Middle frontal gyrus (tissue), 1 donor: ENCODE measurements around the gene TGFBI.

Source experiments
- DNase-seq: peaks from one replicate; pipeline ENCODE4 v3.0.0-alpha.2; 2015; ENCODE audit warnings: low spot score; ENCODE audit errors: extremely low spot score

TGFBI gene

GRCh38 chr5:136025900-136026299, 2.9 kb upstream of the TGFBI start:
- no peak for DNase-seq

DNA sequence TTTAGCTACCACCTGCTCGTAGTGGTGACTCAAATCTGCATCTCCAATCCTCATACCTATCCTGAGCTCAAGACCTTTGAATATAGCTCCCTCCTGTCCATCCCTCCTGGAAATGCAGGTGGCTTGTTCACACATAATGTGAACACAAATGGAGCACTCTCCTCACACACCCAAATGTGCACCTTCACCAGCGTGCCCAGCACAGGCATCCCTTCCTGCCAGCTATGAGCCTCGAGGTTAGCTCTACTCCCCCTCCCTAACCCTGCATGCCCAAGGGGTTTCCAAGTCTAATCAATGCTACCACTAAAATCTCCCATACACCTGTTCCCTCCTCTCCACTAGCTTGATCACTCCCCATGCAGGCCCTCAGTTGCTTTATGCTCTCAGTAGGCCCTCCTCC, 2.2 kb upstream of the TGFBI start:
- no peak for DNase-seq

DNA sequence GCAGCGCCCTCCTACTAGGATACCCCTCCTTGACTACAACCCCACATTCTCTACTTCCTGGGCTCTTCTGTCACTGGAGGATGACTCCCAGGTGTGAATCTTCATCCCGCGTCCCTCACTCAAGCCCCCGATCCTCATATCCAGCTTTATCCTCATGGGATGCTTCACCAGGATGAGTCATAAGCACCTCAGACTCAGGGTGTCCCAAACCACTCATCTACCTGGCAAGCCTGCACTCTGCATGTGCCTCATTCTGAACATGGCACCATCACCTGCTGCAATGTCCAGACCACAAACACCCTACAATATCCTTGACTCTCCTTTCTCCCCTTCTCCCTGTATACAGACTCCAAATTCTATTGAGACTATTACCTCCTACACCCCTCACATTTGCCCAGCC, 1.5 kb upstream of the TGFBI start:
- DNase-seq: no peak

- no peak for DNase-seq
Measured at GRCh38 chr5:136028090-136028489, 698 bp upstream of the TGFBI start.

DNA sequence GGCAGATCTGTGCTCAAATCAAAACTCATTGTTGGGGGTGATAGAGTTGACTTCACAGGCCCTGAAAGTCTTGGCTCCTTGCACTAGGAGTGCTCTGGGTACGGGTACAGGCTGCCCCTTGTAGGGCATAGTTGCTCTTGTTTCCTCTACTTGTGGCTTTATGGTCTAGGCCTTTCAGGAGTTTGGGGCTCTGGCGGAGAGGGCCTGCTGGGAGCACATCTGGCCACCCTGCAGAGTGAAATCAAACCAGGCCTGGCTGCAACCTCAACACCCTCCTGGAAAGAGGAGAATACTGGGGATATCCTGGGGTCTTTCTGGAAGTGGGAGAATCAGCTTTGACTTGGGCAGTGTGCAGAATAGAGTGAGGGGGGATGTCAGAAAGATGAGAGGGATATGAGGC, 1.5 kb downstream of the TGFBI start:
- no peak for DNase-seq

- DNase-seq: no peak
Measured at GRCh38 chr5:136030956-136031611, 2.3 kb downstream of the TGFBI start.

DNA sequence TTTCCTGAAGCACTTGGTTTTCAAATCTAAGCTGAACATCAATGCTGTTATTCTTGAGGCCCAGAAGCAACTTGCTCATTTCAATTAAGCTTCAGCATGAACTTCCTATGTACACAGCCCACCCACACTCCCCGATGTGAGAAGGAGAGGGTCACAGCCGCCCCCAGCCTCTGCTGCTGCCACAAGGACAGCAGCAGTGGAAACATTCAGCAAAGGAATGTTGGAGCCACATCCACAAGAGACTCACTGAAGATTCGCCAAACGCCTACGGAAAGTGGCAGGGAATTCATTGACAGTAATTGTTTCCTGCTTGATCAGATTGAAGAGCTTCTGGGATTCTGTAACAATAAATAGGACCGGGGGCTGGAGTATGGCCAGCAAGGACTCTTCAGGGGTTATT, 2.9 kb downstream of the TGFBI start:
- DNase-seq: no peak

GRCh38 chr5:136032564-136032963, 3.8 kb downstream of the TGFBI start:
- DNase-seq: no peak

DNA sequence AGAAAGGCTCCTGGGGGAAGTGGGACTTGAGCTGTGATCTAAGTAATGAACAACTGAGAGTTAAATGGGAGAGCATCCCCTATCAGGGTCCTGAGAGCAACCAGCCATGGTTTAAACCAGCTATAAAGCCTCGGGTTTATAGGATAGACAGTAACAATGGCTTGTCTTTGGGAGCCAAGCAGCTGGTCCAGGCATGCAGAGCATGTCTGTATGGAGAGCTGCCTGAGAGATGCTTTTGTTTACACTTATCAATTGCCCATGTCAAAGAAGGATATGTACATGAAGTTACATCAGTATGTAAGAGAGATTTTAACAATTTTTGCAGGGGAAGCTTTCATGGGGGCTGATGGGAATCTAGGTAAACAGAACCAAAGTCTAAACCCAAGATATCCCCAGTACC, 4.4 kb downstream of the TGFBI start:
- DNase-seq: no peak

DNA sequence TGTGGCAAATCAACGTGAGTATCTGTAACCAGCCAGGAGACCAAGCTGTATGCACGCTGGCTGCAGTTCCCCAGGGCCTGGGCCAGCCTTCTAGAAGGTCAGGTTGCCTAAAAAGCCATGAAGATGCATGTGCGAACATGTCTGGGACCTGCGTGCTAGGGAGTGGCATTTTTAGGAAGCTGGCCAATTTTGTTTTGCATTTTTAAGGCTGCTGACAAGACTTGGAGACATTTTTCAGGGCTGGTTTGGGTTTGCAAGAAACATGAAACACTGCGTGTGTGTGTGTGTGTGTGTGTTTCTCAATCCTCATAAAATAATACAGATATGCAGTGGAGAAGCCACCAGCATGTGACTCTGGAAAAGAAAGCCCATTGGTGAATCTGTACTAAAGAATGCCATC, 5.1 kb downstream of the TGFBI start:
- DNase-seq: no peak

DNA sequence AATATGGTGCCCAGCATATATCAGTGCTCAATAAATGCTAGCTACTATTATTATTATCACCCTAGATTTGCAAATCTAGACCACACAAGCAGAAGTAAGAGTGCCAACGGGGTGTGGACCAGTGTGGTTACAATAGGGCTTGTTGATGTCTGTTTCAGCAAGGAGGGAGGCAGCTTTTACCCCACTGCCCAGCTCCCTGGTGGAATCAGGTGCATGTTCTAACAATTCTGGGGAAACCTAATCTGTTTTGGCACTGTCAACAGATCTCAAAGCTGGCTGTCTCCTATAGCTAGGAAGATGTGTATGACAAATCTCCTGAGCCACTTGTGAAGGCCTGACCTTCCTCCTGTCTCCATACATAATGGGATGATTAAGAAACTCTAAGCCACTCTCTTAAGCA, 5.7 kb downstream of the TGFBI start:
- no peak for DNase-seq

- DNase-seq: no peak
Measured at GRCh38 chr5:136034984-136035383, 6.2 kb downstream of the TGFBI start.

GRCh38 chr5:136035837-136036236, 7.0 kb downstream of the TGFBI start:
- DNase-seq: no peak

GRCh38 chr5:136036293-136036911, 7.6 kb downstream of the TGFBI start:
- no peak for DNase-seq

DNA sequence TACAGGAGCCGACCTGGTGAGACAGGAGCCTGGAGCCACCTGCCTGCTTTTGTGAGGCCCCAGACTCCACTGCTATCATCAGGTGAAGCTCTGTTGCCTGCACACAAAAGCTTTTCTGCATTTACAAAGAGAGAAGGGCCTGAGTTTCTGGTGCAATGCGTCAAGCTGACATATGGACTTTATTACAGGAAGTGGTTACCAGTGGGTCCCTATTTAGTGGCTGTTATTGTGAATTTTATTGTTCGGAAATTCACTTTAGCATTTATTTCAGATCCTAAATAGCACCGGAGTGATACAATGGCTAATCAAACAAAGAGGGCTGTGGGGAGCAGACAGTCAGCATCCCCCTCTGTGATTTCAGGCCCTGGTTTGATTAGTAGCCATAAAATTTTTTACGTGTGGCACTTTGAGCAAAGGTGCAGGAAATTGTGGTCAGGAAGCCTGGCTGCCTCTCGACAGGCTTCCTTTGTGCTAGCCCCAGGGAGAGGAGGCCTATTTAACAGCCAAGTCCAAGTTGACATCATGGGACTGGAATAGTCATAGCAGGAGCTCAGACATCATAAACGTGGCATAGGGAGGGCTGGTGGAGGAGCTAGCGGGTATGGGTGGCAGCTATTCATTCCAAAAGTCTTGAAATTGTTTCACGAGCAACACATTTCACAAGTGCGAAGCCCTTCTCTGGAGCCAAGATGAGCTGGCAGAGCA, 8.4 kb downstream of the TGFBI start:
- DNase-seq: no peak

- DNase-seq: no peak
Measured at GRCh38 chr5:136038635-136039034, 9.8 kb downstream of the TGFBI start.

- DNase-seq: no peak
Measured at GRCh38 chr5:136039202-136039601, 10.4 kb downstream of the TGFBI start.

DNA sequence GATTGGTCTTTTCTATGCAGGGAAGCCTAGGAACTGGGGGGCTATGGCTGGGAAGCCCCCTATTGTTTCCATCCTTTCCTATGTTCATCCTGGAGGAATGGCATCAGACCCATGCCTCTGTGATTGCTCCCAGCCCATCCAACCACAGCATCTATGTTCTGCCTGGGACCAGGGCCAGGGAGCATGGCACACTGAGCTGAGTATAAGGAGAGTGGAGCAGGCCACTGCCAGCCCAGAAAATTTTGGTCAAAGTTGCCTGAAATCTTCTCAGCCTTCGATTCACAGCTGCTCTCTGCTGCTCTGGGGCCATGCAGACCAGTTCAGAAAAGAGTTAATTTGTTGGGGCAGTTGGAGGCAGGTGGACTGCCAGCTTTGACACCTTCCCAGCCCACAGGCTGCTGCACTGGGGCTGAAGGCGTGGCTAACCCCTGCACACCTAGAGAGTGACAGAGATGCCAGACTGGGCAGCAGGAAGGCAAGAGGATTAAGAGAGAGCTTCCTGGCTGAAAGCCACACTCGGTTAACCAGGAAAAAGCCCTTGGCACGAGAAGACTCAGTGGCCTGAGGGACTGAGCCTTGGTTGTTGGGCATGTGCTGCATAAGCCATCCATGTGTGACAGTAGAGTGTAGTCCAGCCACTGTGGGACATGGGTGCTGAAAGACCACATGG, 12.1 kb downstream of the TGFBI start:
- DNase-seq: no peak

DNA sequence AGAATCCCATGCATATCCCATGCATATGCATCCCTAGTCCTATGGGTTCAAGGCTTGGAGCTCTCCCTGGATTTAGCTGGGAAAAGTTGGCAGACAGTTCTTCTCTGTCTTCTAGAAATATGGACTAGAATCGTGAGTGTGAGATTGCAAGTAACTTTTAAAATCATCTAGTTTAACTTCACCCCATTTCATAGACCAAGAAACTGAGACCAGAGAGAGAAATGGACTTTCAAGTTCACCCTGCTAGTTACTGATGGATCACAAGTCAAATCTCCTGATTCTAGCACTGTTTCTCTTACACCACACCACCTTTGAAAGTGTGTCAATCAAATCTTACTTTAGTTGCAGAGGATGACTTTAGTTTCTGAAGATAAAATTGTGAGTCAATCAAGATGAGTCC, 13.4 kb downstream of the TGFBI start:
- DNase-seq: no peak

- DNase-seq: no peak
Measured at GRCh38 chr5:136042665-136043121, 13.9 kb downstream of the TGFBI start.

GRCh38 chr5:136043551-136043950, 14.8 kb downstream of the TGFBI start:
- DNase-seq: no peak

DNA sequence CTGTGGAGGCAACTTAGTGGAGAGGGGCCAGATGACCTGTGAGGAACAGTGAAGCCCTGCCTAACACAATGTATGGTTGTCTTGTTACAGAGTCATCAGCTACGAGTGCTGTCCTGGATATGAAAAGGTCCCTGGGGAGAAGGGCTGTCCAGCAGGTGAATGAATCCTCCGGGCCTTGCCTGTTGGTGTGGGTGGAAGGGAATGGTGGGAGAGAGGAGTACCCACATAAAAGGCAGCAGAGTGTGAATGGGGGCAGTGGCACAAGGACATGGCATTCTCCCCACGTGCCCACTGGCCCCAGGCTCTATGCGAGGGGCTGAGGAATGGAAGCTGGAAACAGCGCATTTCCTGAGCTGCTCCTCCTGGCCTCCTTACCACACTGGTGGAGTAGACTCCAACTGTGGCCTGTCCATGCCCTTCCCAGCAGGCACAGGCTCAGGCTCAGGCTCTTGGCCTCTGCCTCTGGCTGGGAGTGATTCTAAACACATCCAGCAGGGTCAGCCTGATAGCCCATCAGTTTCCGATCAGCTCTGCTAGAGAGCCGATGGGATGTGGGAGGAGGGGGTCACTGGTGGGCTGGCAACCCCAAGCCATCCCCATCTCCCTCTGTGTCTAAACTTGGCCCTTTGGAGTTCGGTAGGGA, 15.3 kb downstream of the TGFBI start:
- no peak for DNase-seq
